ENCODE data around the gene POU5F2.

Gene POU5F2, protein sequence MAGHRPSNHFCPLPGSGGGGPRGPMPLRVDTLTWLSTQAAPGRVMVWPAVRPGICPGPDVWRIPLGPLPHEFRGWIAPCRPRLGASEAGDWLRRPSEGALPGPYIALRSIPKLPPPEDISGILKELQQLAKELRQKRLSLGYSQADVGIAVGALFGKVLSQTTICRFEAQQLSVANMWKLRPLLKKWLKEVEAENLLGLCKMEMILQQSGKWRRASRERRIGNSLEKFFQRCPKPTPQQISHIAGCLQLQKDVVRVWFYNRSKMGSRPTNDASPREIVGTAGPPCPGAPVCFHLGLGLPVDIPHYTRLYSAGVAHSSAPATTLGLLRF

GRCh38 chr5:93741136-93741811 lies at the start of gene POU5F2:
TSS of gene POU5F2 (minus strand) at chr5:93741600. CDS start at chr5:93741563, 37 bp downstream.
- DNase-seq (ENCODE audit: low read depth in 3 of 3): no peak

DNA sequence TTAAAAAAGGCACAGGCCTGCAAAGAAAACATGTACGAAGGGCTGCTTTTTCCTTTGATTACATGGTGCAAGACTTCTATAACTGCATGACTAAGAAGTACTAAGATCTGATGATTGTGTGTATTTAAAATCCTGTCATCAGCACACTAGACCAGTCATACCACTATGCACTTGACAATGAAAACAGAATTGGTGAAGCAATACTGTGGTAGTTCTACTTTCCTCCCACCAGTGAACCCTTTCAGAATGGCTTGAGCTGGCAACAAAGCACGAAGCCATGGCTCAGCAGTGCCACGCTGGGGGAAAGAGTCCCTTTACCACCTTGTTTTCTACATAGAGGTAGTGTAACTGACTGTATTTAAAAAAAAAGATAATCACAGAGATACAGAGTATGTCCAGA lies 49.0 kb upstream of the POU5F2 start:
- DNase-seq (ENCODE audit: low read depth in 3 of 3): no peak

- DNase-seq (ENCODE audit: low read depth in 3 of 3): no peak
Measured at GRCh38 chr5:93789173-93790067, 48.0 kb upstream of the POU5F2 start.

GRCh38 chr5:93787598-93787997 lies 46.2 kb upstream of the POU5F2 start:
- DNase-seq (ENCODE audit: low read depth in 3 of 3): no peak

DNA sequence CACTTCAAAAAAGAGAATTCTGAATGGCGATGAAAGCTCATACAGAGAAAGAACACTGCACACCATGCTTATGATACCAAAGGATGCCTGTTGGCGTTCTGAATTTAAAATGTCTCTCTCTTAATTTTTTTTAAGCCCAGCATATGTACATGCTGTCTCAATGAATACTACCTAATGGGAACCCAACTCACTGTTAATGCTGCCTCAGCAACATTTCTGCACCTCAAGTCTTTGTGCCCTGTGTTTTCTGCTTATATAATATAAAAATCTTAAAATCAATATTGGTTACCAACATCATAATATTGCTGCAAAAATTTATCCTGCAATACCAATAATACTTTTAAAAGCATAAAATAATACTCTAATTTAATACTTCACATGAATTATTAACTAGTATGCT lies 44.1 kb upstream of the POU5F2 start:
- no peak for DNase-seq (ENCODE audit: low read depth in 3 of 3)

DNA sequence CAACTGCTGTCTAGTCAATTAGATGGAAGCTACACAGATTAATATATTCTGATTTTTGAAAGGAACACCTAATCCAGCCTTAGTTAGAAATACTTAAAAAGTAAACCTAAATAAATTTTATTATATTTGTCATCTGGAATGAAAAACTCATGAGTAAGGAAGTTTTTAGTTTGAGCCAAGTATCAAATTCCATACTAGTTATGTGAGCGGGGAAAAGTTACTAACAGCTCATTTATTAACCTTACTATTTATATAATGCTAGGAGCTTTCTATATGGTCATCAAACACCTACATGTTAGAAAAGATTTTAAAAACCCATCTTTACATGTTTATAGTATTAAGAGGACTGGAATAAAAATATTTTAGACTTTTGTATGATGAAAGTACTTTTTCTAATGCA lies 41.6 kb upstream of the POU5F2 start:
- no peak for DNase-seq (ENCODE audit: low read depth in 3 of 3)

DNA sequence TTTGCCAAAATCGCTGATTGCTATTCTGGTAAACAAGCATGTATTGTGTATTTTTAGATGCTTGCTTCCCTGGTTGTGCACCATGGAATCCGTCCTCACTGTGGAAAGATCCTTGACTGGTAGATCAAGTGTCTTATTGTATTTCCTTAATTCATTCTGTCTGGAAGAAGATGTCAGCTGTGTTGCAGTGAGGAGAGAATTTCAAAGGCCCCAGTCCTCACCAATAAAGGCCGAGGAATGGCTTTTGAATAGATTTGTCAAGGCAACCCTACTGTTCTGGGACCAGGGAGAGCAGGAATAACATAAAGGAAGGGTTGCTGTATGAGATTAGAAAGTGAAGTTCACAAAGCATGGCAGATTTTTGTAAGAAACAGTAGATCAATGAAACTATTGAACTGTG lies 36.2 kb upstream of the POU5F2 start:
- DNase-seq (ENCODE audit: low read depth in 3 of 3): no peak

DNA sequence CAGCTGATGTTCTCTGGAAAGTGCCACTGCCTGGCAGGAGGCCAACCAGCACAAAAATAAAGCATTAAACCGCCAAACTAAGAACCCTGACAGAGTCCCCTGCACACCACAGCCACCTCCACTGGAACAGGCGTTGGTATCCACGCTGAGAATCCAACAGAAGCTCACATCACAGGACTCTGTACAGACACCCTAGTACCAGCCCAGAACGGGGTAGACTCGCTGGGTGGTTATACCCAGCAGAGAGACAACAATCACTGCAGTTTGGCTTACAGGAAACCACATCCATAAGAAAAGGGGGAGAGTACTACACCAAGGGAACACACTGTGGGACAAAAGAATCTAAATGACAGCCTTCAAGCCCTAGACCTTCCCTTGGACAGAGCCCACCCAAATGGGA lies 15.0 kb upstream of the POU5F2 start:
- no peak for DNase-seq (ENCODE audit: low read depth in 3 of 3)

- no peak for DNase-seq (ENCODE audit: low read depth in 3 of 3)
Measured at GRCh38 chr5:93755716-93756115, 14.3 kb upstream of the POU5F2 start.

GRCh38 chr5:93748875-93749397 lies 7.5 kb upstream of the POU5F2 start:
- DNase-seq (ENCODE audit: low read depth in 3 of 3): no peak

DNA sequence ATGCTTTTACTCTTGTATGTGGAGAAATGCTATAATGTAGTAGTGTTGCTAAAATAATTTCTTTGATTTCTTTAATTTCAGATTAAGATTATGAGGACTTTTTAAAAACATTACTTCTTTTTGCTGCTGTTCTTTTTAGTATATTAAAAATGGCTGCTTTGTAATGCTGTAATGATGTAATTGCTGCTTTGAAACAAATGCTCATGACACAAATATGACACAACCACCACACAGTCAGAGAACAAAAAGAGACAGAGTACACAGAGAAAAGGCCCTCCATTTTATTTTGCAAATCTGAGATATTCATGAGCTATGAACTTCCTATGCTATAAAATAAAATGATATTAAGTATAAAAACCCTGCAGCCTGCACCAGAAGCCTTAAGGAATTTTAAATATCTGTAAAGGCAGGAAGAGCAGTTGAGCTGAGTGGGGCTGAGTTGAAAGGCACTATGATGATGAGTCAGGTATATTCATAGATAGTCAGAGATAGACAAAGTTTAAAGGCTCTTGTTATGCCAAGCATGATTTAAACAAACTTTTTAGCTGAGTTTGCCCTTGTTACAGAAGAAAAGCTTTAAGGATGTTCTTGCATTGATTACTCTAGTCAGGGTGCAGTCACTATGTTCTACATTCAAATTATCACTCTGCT lies 5.1 kb upstream of the POU5F2 start:
- no peak for DNase-seq (ENCODE audit: low read depth in 3 of 3)

GRCh38 chr5:93736284-93736683 lies 5.1 kb downstream of the POU5F2 start:
- DNase-seq (ENCODE audit: low read depth in 3 of 3): no peak

DNA sequence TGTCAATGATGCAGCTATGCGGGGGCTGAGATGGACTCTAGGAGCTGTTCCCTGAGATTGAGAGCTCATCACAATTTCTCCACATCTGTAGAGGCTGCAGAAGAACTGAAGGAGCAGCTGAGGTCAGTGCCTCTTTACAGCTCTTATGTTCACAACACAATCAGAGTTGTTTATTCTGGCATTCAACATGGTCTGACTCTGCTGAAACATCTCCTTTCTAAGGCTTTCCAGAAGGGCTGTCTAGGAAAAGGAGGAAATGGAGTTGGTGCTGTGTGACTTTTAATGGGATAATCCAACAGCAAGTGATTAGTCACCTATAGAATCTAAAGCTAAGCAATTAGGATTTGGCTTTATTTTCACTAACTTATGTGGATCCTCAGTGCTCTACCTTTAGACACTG lies 6.0 kb downstream of the POU5F2 start:
- no peak for DNase-seq (ENCODE audit: low read depth in 3 of 3)

- no peak for DNase-seq (ENCODE audit: low read depth in 3 of 3)
Measured at GRCh38 chr5:93731987-93732386, 9.4 kb downstream of the POU5F2 start.

- DNase-seq (ENCODE audit: low read depth in 3 of 3): no peak
Measured at GRCh38 chr5:93726595-93726994, 14.8 kb downstream of the POU5F2 start.

DNA sequence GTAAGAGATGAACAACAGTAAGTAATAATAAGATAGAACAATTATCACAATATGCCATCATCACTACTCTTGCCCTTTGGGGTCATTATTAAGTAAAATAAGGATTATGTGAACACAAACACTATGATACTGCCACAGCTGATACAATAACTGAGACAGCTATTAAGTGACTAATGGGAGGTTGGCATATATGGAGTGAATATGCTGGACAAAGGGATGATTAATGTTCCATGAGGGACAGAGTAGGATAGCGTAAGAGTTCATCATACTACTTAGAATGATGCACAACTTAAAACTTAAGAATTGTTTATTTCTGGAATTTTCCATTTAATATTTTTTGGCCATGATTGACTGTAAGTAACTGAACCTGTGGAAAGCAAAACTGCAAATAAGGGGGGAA lies 16.6 kb downstream of the POU5F2 start:
- DNase-seq (ENCODE audit: low read depth in 3 of 3): no peak

DNA sequence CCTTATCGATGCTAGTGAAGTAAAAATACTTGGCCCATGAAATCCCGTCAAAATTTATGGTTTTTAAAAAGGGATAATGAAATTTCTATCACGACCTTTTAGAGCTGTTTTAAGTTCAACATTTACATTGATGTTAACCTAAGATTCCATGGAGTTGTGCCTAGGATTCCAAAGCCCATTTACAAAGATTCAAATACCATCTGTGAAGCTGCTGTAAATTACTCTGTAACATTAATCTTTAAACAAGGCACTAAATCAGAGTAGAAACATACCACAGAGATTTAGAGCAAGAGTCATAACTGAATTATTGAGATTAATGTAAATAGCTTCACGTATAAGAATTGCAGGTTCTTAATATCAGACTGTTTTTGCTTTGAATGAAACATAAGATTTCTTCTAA lies 17.7 kb downstream of the POU5F2 start:
- no peak for DNase-seq (ENCODE audit: low read depth in 3 of 3)

DNA sequence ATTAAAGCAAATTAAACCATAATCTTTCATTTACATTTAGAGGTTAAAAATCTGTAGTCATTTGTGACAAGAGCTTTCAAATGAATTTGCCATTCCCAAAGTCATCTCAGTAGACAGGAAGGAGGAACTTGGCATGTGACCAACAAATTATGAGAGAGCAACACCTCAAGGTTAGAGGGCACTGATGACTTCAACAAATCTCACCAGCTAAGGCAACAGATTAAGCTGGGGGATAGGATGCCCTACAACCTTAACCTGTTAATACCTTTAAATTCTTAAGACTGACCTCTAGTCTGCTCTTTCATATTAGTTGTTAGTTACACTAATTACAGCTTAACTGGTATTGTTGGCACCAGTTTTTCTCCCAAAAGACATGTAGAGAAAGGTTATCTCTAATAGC lies 18.4 kb downstream of the POU5F2 start:
- no peak for DNase-seq (ENCODE audit: low read depth in 3 of 3)

GRCh38 chr5:93722588-93722987 lies 18.8 kb downstream of the POU5F2 start:
- DNase-seq (ENCODE audit: low read depth in 3 of 3): no peak

DNA sequence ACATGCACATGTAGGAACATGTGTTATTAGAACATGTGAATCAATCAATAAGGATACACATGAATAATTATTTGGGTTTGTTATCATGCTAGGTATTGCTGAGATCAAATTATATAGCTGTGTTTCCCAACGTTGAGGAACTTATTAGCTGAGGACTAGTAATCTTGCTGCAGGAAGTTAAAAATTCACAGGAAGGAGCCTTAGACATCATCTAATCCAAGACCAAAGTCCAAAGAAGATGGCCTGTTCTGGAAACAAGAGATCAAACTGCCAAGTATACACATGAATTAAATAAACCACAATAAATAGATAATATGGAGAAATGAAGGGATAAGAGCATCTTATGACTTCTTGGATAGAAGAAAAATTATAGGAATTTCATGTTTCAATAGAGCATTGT lies 19.9 kb downstream of the POU5F2 start:
- DNase-seq (ENCODE audit: low read depth in 3 of 3): no peak

DNA sequence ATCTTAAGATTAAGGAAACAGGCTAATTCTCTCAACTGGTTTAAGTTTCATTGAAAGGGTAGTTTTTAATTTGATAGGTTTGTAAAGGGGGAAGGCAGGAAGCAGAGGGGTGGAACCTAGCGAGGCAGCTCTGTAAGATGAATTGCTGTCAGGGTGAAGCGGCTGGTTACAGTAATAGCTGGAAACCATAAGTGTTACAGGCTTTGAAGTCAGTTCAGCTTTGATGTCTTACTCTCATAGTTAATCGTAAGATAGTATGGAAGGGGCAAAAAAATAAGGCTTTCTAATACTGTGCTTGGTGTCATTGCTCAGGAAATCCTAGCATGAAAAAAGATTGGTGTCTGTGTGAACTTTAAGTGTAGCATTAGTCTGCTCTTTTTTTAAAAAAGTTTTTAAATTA lies 20.3 kb downstream of the POU5F2 start:
- DNase-seq (ENCODE audit: low read depth in 3 of 3): no peak

DNA sequence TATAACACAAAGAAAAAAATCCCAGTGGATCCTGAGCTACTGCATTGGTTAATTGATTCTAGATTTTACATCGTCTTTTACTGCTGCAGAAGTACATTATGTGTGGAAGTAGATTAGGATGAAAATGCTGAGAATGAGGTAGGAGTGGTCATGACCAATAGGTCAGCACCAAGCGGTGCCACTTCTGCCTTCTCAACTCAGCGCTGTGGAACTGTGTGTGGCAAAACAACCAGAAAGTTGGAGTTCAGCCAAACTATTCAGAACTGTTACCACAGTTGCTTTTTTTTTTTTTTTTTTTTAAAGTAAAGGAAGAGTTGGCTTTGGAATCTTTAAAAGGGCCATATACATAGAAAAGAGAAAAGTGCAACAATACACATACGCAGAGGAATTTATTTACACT lies 24.2 kb downstream of the POU5F2 start:
- DNase-seq (ENCODE audit: low read depth in 3 of 3): no peak

All from stimulated activated CD4-positive, alpha-beta T cell treated with anti-CD3 and anti-CD28 coated beads, TNF-alpha, amount 100 ng/mL, for 24 hours (primary cell).